Progenitor cell of endocrine pancreas (in vitro differentiated cells): Measurements from ENCODE around the gene PALLD. TPM values are rescaled to one million over a fixed set of nuclear protein-coding genes. Genes with fewer than 3 reads are reported as not detected.

Source experiments
- DNase-seq: peaks from one replicate; pipeline ENCODE4 v3.0.0; 2021; ENCODE audit warnings: low spot score; ENCODE audit not compliant: unreplicated experiment
- H3K27ac Mint-ChIP-seq: 2 replicates; pipeline ENCODE4 v1.8.0; 2021; ENCODE audit warnings: mild to moderate bottlenecking, moderate library complexity, mixed read lengths
- H3K27me3 Mint-ChIP-seq: 2 replicates; pipeline ENCODE4 v1.8.0; 2021; ENCODE audit warnings: mixed read lengths
- H3K36me3 Mint-ChIP-seq: 2 replicates; pipeline ENCODE4 v1.8.0; 2022; ENCODE audit warnings: mixed read lengths; ENCODE audit not compliant: insufficient read depth
- H3K4me1 Mint-ChIP-seq: 2 replicates; pipeline ENCODE4 v1.8.0; 2021; ENCODE audit warnings: low read depth, mixed read lengths
- H3K4me3 Mint-ChIP-seq: 2 replicates; pipeline ENCODE4 v1.8.0; 2021; ENCODE audit warnings: low read depth, mild to moderate bottlenecking, moderate library complexity, mixed read lengths
- H3K9me3 Mint-ChIP-seq: 2 replicates; pipeline ENCODE4 v1.8.0; 2021; ENCODE audit warnings: low read depth, mixed read lengths
- CTCF ChIP-seq: fragments of 200-600 bp; sonication (generic); IDR thresholded peaks from one replicate; pipeline ENCODE4 v1.5.0; 2021; ENCODE audit warnings: antibody characterized with exemption, mild to moderate bottlenecking; ENCODE audit not compliant: unreplicated experiment
- total RNA-seq: library from RNA; stranded (reverse); gene quantifications from 2 replicates; pipeline ENCODE4 v1.2.1, GENCODE V29; 2021

PALLD gene
- total RNA-seq, 1 donor from 2014 or later: 43.2 TPM

GRCh38 chr4:168633496-168633895, 136.6 kb downstream of the PALLD start:
- peaks cover 26% of the 10 kb centered on the region for H3K27me3 Mint-ChIP-seq
- H3K27ac Mint-ChIP-seq: no peak overlapping the region
- no peaks in the 10 kb centered on the region for H3K9me3 Mint-ChIP-seq
- DNase-seq: no peak
- H3K4me1 Mint-ChIP-seq: peaks cover 28% of the 10 kb centered on the region
- H3K36me3 Mint-ChIP-seq: no peaks in the 10 kb centered on the region
- TF ChIP-seq CTCF: no peak
- peak overlapping the region; percentile 93 for H3K4me3 Mint-ChIP-seq

GRCh38 chr4:168634276-168634802, 137.5 kb downstream of the PALLD start:
- no peaks in the 10 kb centered on the region for H3K36me3 Mint-ChIP-seq
- H3K27ac Mint-ChIP-seq: peak overlapping the region; percentile 83
- H3K27me3 Mint-ChIP-seq: peaks cover 20% of the 10 kb centered on the region
- no peak for TF ChIP-seq CTCF
- H3K4me3 Mint-ChIP-seq: no peak overlapping the region
- no peaks in the 10 kb centered on the region for H3K9me3 Mint-ChIP-seq
- H3K4me1 Mint-ChIP-seq: peaks cover 28% of the 10 kb centered on the region
- no peak for DNase-seq

- Mint-ChIP-seq H3K4me1 (peaks cover 24% of the 10 kb centered on the region), H3K27ac (no peak overlapping the region), H3K9me3 (no peaks in the 10 kb centered on the region), H3K4me3 (no peak overlapping the region), H3K36me3 (no peaks in the 10 kb centered on the region), H3K27me3 (peaks cover 3% of the 10 kb centered on the region)
- DNase-seq: no peak
- TF ChIP-seq CTCF: no peak
Measured at GRCh38 chr4:168636040-168636439, 139.2 kb downstream of the PALLD start.

GRCh38 chr4:168636506-168637196, 139.8 kb downstream of the PALLD start:
- Mint-ChIP-seq H3K4me1 (peaks cover 24% of the 10 kb centered on the region), H3K36me3 (no peaks in the 10 kb centered on the region), H3K27me3 (peaks cover 3% of the 10 kb centered on the region), H3K4me3 (no peak overlapping the region), H3K9me3 (no peaks in the 10 kb centered on the region), H3K27ac (peak overlapping the region; percentile 43)
- DNase-seq: no peak
- TF ChIP-seq CTCF: no peak

GRCh38 chr4:168637872-168638756, 141.3 kb downstream of the PALLD start:
- Mint-ChIP-seq H3K4me1 (peaks cover 17% of the 10 kb centered on the region), H3K4me3 (no peak overlapping the region), H3K27ac (peak overlapping the region; percentile 79), H3K36me3 (no peaks in the 10 kb centered on the region), H3K9me3 (no peaks in the 10 kb centered on the region), H3K27me3 (peaks cover 3% of the 10 kb centered on the region)
- no peak for DNase-seq
- no peak for TF ChIP-seq CTCF
